HEK293 (cell line): ENCODE data around the gene C6orf89.

Source experiments
- EGR2 ChIP-seq: fragments of 450-650 bp; formaldehyde crosslinking; IDR thresholded peaks from 2 replicates; pipeline ENCODE4 v1.5.1; 2016; ENCODE audit warnings: low read depth, missing biosample characterization, missing genetic modification characterization
- FEZF1 ChIP-seq: fragments of 450-650 bp; formaldehyde crosslinking; IDR thresholded peaks from 2 replicates; pipeline ENCODE4 v1.5.1; 2016; ENCODE audit warnings: missing biosample characterization, missing genetic modification characterization
- GFI1B ChIP-seq: fragments of 450-650 bp; formaldehyde crosslinking; IDR thresholded peaks from 2 replicates; pipeline ENCODE4 v1.5.1; 2016; ENCODE audit warnings: missing biosample characterization, missing genetic modification characterization
- HIC1 ChIP-seq: fragments of 450-650 bp; formaldehyde crosslinking; IDR thresholded peaks from 2 replicates; pipeline ENCODE4 v1.5.1; 2016; ENCODE audit warnings: missing biosample characterization, missing genetic modification characterization
- HOXD13 ChIP-seq: sonication (generic); formaldehyde crosslinking; IDR thresholded peaks from 2 replicates; pipeline ENCODE4 v1.8.0; 2022; ENCODE audit warnings: missing genetic modification reagents, borderline replicate concordance
- PRDM4 ChIP-seq: fragments of 450-650 bp; formaldehyde crosslinking; IDR thresholded peaks from 2 replicates; pipeline ENCODE4 v1.5.1; 2017; ENCODE audit warnings: missing biosample characterization, missing genetic modification characterization
- RBAK ChIP-seq: fragments of 450-650 bp; formaldehyde crosslinking; IDR thresholded peaks from 2 replicates; pipeline ENCODE4 v1.5.1; 2016; ENCODE audit warnings: missing biosample characterization, missing genetic modification characterization
- YY1 ChIP-seq: fragments of 450-650 bp; formaldehyde crosslinking; IDR thresholded peaks from 2 replicates; pipeline ENCODE4 v1.5.1; 2018; ENCODE audit warnings: missing biosample characterization, missing genetic modification characterization
- ZBTB20 ChIP-seq: fragments of 450-650 bp; formaldehyde crosslinking; IDR thresholded peaks from 2 replicates; pipeline ENCODE4 v1.5.1; 2016; ENCODE audit warnings: missing biosample characterization, missing genetic modification characterization
- ZBTB21 ChIP-seq: fragments of 450-650 bp; formaldehyde crosslinking; IDR thresholded peaks from 2 replicates; pipeline ENCODE4 v1.5.1; 2017; ENCODE audit warnings: missing biosample characterization, missing genetic modification characterization
- ZBTB44 ChIP-seq: fragments of 450-650 bp; IDR thresholded peaks from 2 replicates; pipeline ENCODE4 v1.5.1; 2018; ENCODE audit warnings: missing biosample characterization, mild to moderate bottlenecking, missing genetic modification characterization
- ZBTB6 ChIP-seq: fragments of 450-650 bp; formaldehyde crosslinking; IDR thresholded peaks from 2 replicates; pipeline ENCODE4 v1.5.1; 2017; ENCODE audit warnings: missing biosample characterization, missing genetic modification characterization
- ZNF112 ChIP-seq: fragments of 450-650 bp; formaldehyde crosslinking; IDR thresholded peaks from 2 replicates; pipeline ENCODE4 v1.5.0; 2017; ENCODE audit warnings: missing biosample characterization, missing genetic modification characterization
- ZNF133 ChIP-seq: fragments of 450-650 bp; formaldehyde crosslinking; IDR thresholded peaks from 2 replicates; pipeline ENCODE4 v1.5.1; 2016; ENCODE audit warnings: missing biosample characterization, missing genetic modification characterization
- ZNF138 ChIP-seq: fragments of 450-650 bp; formaldehyde crosslinking; IDR thresholded peaks from 2 replicates; pipeline ENCODE4 v1.5.1; 2016; ENCODE audit warnings: missing biosample characterization, missing genetic modification characterization, borderline replicate concordance
- ZNF223 ChIP-seq: fragments of 450-650 bp; formaldehyde crosslinking; IDR thresholded peaks from 2 replicates; pipeline ENCODE4 v1.5.1; 2016; ENCODE audit warnings: missing biosample characterization, missing genetic modification characterization
- ZNF510 ChIP-seq: fragments of 450-650 bp; formaldehyde crosslinking; IDR thresholded peaks from 2 replicates; pipeline ENCODE4 v1.5.1; 2018; ENCODE audit warnings: mild to moderate bottlenecking, missing genetic modification characterization, missing biosample characterization; ENCODE audit not compliant: insufficient replicate concordance
- ZNF548 ChIP-seq: fragments of 450-650 bp; formaldehyde crosslinking; IDR thresholded peaks from 2 replicates; pipeline ENCODE4 v1.5.1; 2016; ENCODE audit warnings: missing biosample characterization, missing genetic modification characterization
- ZNF600 ChIP-seq: fragments of 450-650 bp; formaldehyde crosslinking; IDR thresholded peaks from 2 replicates; pipeline ENCODE4 v1.5.1; 2016; ENCODE audit warnings: missing biosample characterization, missing genetic modification characterization
- ZNF623 ChIP-seq: fragments of 450-650 bp; formaldehyde crosslinking; IDR thresholded peaks from 2 replicates; pipeline ENCODE4 v1.5.1; 2016; ENCODE audit warnings: missing biosample characterization, missing genetic modification characterization
- ZNF629 ChIP-seq: fragments of 450-650 bp; formaldehyde crosslinking; IDR thresholded peaks from 2 replicates; pipeline ENCODE4 v1.5.1; 2017; ENCODE audit warnings: missing biosample characterization, missing genetic modification characterization
- ZNF660 ChIP-seq: fragments of 450-650 bp; IDR thresholded peaks from 2 replicates; pipeline ENCODE4 v1.5.1; 2018; ENCODE audit warnings: missing biosample characterization, mild to moderate bottlenecking, missing genetic modification characterization
- ZNF768 ChIP-seq: fragments of 450-650 bp; formaldehyde crosslinking; IDR thresholded peaks from 2 replicates; pipeline ENCODE4 v1.5.1; 2018; ENCODE audit warnings: missing biosample characterization, mild to moderate bottlenecking, missing genetic modification characterization
- ZNF777 ChIP-seq: fragments of 450-650 bp; formaldehyde crosslinking; IDR thresholded peaks from 2 replicates; pipeline ENCODE4 v1.5.1; 2017; ENCODE audit warnings: missing biosample characterization, missing genetic modification characterization, borderline replicate concordance
- ZNF837 ChIP-seq: fragments of 450-650 bp; formaldehyde crosslinking; IDR thresholded peaks from 2 replicates; pipeline ENCODE4 v1.5.1; 2016; ENCODE audit warnings: missing biosample characterization, missing genetic modification characterization
- ZNF843 ChIP-seq: fragments of 450-650 bp; formaldehyde crosslinking; IDR thresholded peaks from 2 replicates; pipeline ENCODE4 v1.5.1; 2016; ENCODE audit warnings: missing biosample characterization, missing genetic modification characterization
- ZSCAN23 ChIP-seq: fragments of 450-650 bp; formaldehyde crosslinking; IDR thresholded peaks from 2 replicates; pipeline ENCODE4 v1.5.1; 2016; ENCODE audit warnings: missing biosample characterization, missing genetic modification characterization
- TF ChIP-seq, protein P1 (sequence below): fragments of 450-650 bp; formaldehyde crosslinking; IDR thresholded peaks from 2 replicates; pipeline ENCODE4 v1.5.1; 2016; ENCODE audit warnings: missing biosample characterization, missing genetic modification characterization
- TF ChIP-seq, protein P2 (sequence below): fragments of 450-650 bp; formaldehyde crosslinking; IDR thresholded peaks from 2 replicates; pipeline ENCODE4 v1.5.1; 2016; ENCODE audit warnings: missing biosample characterization, missing genetic modification characterization

Gene C6orf89

GRCh38 chr6:36885461-36886401 lies at the start of gene C6orf89 (continued):
- TF ChIP-seq FEZF1 (tag by site-specific recombination) = no peak; the same call in 1 of the 2 replicates
- TF ChIP-seq ZNF223 (tag by site-specific recombination) = no peak
- TF ChIP-seq, protein P1, sequence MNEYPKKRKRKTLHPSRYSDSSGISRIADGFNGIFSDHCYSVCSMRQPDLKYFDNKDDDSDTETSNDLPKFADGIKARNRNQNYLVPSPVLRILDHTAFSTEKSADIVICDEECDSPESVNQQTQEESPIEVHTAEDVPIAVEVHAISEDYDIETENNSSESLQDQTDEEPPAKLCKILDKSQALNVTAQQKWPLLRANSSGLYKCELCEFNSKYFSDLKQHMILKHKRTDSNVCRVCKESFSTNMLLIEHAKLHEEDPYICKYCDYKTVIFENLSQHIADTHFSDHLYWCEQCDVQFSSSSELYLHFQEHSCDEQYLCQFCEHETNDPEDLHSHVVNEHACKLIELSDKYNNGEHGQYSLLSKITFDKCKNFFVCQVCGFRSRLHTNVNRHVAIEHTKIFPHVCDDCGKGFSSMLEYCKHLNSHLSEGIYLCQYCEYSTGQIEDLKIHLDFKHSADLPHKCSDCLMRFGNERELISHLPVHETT (tag by site-specific recombination) = peak; percentile 84
- TF ChIP-seq ZNF660 = peak; percentile 70; the same call in 1 of the 2 replicates
- TF ChIP-seq, protein P2, sequence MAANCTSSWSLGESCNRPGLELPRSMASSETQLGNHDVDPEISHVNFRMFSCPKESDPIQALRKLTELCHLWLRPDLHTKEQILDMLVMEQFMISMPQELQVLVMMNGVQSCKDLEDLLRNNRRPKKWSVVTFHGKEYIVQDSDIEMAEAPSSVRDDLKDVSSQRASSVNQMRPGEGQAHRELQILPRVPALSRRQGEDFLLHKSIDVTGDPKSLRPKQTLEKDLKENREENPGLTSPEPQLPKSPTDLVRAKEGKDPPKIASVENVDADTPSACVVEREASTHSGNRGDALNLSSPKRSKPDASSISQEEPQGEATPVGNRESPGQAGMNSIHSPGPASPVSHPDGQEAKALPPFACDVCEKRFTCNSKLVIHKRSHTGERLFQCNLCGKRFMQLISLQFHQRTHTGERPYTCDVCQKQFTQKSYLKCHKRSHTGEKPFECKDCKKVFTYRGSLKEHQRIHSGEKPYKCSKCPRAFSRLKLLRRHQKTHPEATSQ (tag by site-specific recombination) = peak; percentile 66; the same call in 1 of the 2 replicates
- TF ChIP-seq HOXD13 = no peak
- TF ChIP-seq ZNF777 (tag by site-specific recombination) = no peak
- no peak for TF ChIP-seq ZNF133 (tag by site-specific recombination)
- 0 out of 2 replicates have a peak, but pooled peaks have one; percentile 14 for TF ChIP-seq ZNF623 (tag by site-specific recombination)
- TF ChIP-seq ZNF112 (tag by site-specific recombination) = no peak
- TF ChIP-seq ZNF510 (tag by site-specific recombination) = no peak
- TF ChIP-seq YY1 (tag by site-specific recombination) = no peak
- peak; percentile 60 for TF ChIP-seq HIC1
- peak; percentile 88 for TF ChIP-seq ZNF629
- TF ChIP-seq ZBTB44 (tag by site-specific recombination) = no peak
- TF ChIP-seq ZNF837 (tag by site-specific recombination) = no peak
- no peak for TF ChIP-seq ZNF548 (tag by site-specific recombination)
- peak; percentile 62 for TF ChIP-seq EGR2 (tag by site-specific recombination)
- TF ChIP-seq ZNF138 (tag by site-specific recombination) = no peak
- TF ChIP-seq ZSCAN23 (tag by site-specific recombination) = peak; percentile 38; the same call in 1 of the 2 replicates
- TF ChIP-seq GFI1B (tag by site-specific recombination) = no peak
- peak; percentile 60; the same call in 1 of the 2 replicates for TF ChIP-seq PRDM4 (tag by site-specific recombination)
- TF ChIP-seq ZNF600 = 0 out of 2 replicates have a peak, but pooled peaks have one; percentile 44
- peak; percentile 53; the same call in 1 of the 2 replicates for TF ChIP-seq ZBTB6
- TF ChIP-seq ZNF843 (tag by site-specific recombination) = peak; percentile 38; the same call in 1 of the 2 replicates
- TF ChIP-seq ZBTB21 (tag by site-specific recombination) = peak; percentile 74; the same call in 1 of the 2 replicates
- peak; percentile 39; the same call in 1 of the 2 replicates for TF ChIP-seq ZBTB20 (tag by site-specific recombination)
- no peak for TF ChIP-seq RBAK (tag by site-specific recombination)
- TF ChIP-seq ZNF768 = no peak
